Liver (tissue), 9 donors: ENCODE data around the gene CRLF3. TPM values are rescaled to one million over a fixed set of nuclear protein-coding genes. Genes with fewer than 3 reads are reported as not detected.

ENCODE experiments used
- DNase-seq: peaks from one replicate; pipeline ENCODE4 v3.0.0-alpha.2; 2017; ENCODE audit warnings: low spot score
- H3K27ac ChIP-seq, 2 donors: one replicate each; pipeline ENCODE4 v1.7.0; 2013; ENCODE audit warnings: inconsistent platforms in 2 of 2, low read length in 2 of 2, control low read depth in 1 of 2, low read depth in 1 of 2, mild to moderate bottlenecking in 1 of 2
- H3K27me3 ChIP-seq, 4 donors: one replicate each; pipeline versions ENCODE4 v1.6.1 to v1.7.0; 2013; ENCODE audit warnings: low read length in 3 of 4, inconsistent platforms in 1 of 4, mild to moderate bottlenecking in 1 of 4, moderate library complexity in 1 of 4; ENCODE audit not compliant: control insufficient read depth in 4 of 4, insufficient read depth in 4 of 4
- H3K36me3 ChIP-seq, 4 donors: one replicate each; pipeline versions ENCODE4 v1.6.1 to v1.7.0; 2013; ENCODE audit warnings: low read length in 3 of 4, mild to moderate bottlenecking in 3 of 4, low read depth in 1 of 4, moderate library complexity in 1 of 4; ENCODE audit not compliant: control insufficient read depth in 4 of 4, insufficient read depth in 3 of 4
- H3K4me1 ChIP-seq, 4 donors: one replicate each; pipeline versions ENCODE4 v1.6.1 to v1.7.0; 2013; ENCODE audit warnings: low read length in 3 of 4, mild to moderate bottlenecking in 3 of 4, moderate library complexity in 1 of 4; ENCODE audit not compliant: control insufficient read depth in 4 of 4, insufficient read depth in 4 of 4
- H3K4me3 ChIP-seq, 3 donors: one replicate each; pipeline versions ENCODE4 v1.6.1 to v1.7.0; 2013; ENCODE audit warnings: low read length in 3 of 3, control low read depth in 1 of 3, low read depth in 1 of 3, mild to moderate bottlenecking in 1 of 3
- H3K9ac ChIP-seq, 2 donors: one replicate each; pipeline ENCODE4 v1.7.0; 2013; ENCODE audit warnings: low read length in 2 of 2, mild to moderate bottlenecking in 2 of 2, moderate library complexity in 2 of 2, control low read depth in 1 of 2, low read depth in 1 of 2
- H3K9me3 ChIP-seq, 4 donors: one replicate each; pipeline versions ENCODE4 v1.6.1 to v1.7.0; 2013; ENCODE audit warnings: low read length in 3 of 4; ENCODE audit not compliant: control insufficient read depth in 4 of 4
- ATF3 ChIP-seq: IDR thresholded peaks from 2 replicates; pipeline ENCODE4 v1.6.1; 2016; ENCODE audit warnings: antibody characterized with exemption
- EGR1 ChIP-seq, 2 donors: IDR thresholded peaks; 2 replicates each; pipeline ENCODE4 v1.6.1; 2016 to 2018; ENCODE audit warnings: antibody characterized with exemption in 2 of 2, low read depth in 2 of 2
- FOXA1 ChIP-seq: IDR thresholded peaks from 2 replicates; pipeline ENCODE4 v1.6.1; 2016; ENCODE audit warnings: antibody characterized with exemption
- FOXA2 ChIP-seq: IDR thresholded peaks from 2 replicates; pipeline ENCODE4 v1.6.1; 2016; ENCODE audit warnings: antibody characterized with exemption
- GABPA ChIP-seq, 2 donors: IDR thresholded peaks in 1 of 2; conservative IDR thresholded peaks in 1 of 2; 2 replicates each; pipeline ENCODE4 v1.6.1; 2016; ENCODE audit warnings: antibody characterized with exemption in 2 of 2, mild to moderate bottlenecking in 1 of 2, moderate library complexity in 1 of 2
- HNF4A ChIP-seq, 2 donors: conservative IDR thresholded peaks; 2 replicates each; pipeline ENCODE4 v1.6.1; 2016; ENCODE audit warnings: antibody characterized with exemption in 2 of 2, mild to moderate bottlenecking in 2 of 2
- HNF4G ChIP-seq: IDR thresholded peaks from 2 replicates; pipeline ENCODE4 v1.6.1; 2016; ENCODE audit warnings: antibody characterized with exemption
- NR2F2 ChIP-seq: IDR thresholded peaks from 2 replicates; pipeline ENCODE4 v1.6.1; 2016; ENCODE audit warnings: antibody characterized with exemption
- RAD21 ChIP-seq, 2 donors: IDR thresholded peaks; 2 replicates each; pipeline ENCODE4 v1.6.1; 2016; ENCODE audit warnings: antibody characterized with exemption in 2 of 2, mild to moderate bottlenecking in 2 of 2
- RXRA ChIP-seq, 2 donors: IDR thresholded peaks; 2 replicates each; pipeline ENCODE4 v1.6.1; 2017 to 2018; ENCODE audit warnings: antibody characterized with exemption in 2 of 2, mild to moderate bottlenecking in 1 of 2
- SP1 ChIP-seq: IDR thresholded peaks from 2 replicates; pipeline ENCODE4 v1.6.1; 2018; ENCODE audit warnings: antibody characterized with exemption, mild to moderate bottlenecking
- TAF1 ChIP-seq: conservative IDR thresholded peaks from 2 replicates; pipeline ENCODE4 v1.6.1; 2016; ENCODE audit warnings: antibody characterized with exemption, mild to moderate bottlenecking
- YY1 ChIP-seq: IDR thresholded peaks from 2 replicates; pipeline ENCODE4 v1.6.1; 2016; ENCODE audit warnings: antibody characterized with exemption, mild to moderate bottlenecking
- WGBS: extraction: QIAGEN DNeasy Blood & Tissue Kit; methylation state at CpG from one replicate; pipeline ENCODE4 v1.1.7; 2013; 5-methylcytosine and 5-hydroxymethylcytosine counted together
- polyA plus RNA-seq, 2 donors: library from polyadenylated mRNA; stranded (reverse) in 1 of 2; unstranded in 1 of 2; fragments of 200-250 nt in 1 of 2; fragments of >200 nt in 1 of 2; fragmentation: Nextera tagmentation in 1 of 2; extraction: Ambion mirVana in 1 of 2; gene quantifications; one replicate each; pipeline versions ENCODE4 v1.2.1 to v1.2.3, GENCODE V29; 2013 to 2015
- total RNA-seq, 2 donors: library from RNA; depleted of rRNA; stranded (reverse); fragments of >200 nt; gene quantifications; one replicate each; pipeline ENCODE4 v1.2.3, GENCODE V29; 2014
- TF ChIP-seq, protein P1 (sequence below): IDR thresholded peaks from 2 replicates; pipeline ENCODE4 v1.6.1; 2016; ENCODE audit warnings: antibody characterized with exemption
- TF ChIP-seq, protein P2 (sequence below): IDR thresholded peaks from 2 replicates; pipeline ENCODE4 v1.6.1; 2016; ENCODE audit warnings: antibody characterized with exemption
- TF ChIP-seq, protein P3 (sequence below): fragments of 150-350 bp; IDR thresholded peaks from 2 replicates; pipeline ENCODE4 v1.5.1; 2017; ENCODE audit warnings: improper control_type of control experiment, low read depth, low read length; ENCODE audit not compliant: missing input control
- donor health status: healthy.
- donor health status: healthy.
- donor health status: healthy.
- donor health status: healthy.
- donor health status: healthy.

Gene CRLF3
- total and polyA plus RNA-seq, 4 donors: 2.4 to 26.5 (median 4.6) TPM

DNA sequence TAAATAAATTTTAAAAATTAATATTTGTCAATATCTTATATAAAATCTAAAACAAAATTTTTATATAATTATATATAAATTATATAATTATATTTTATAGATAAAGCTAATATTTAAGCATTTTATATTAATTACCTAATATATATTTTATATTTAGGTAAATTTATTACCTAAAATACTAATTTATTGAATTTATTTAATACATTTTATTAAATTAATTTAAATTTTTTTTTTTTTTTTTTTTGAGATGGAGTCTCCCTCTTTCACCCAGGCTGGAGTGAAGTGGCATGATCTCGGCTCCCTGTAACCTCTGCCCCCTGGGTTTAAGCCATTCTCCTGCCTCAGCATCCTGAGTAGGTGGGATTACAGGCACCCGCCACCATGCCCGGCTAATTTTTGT lies 29.7 kb upstream of the CRLF3 start:
- Histone ChIP-seq H3K4me3 (no peak overlapping the region), H3K27ac (no peak overlapping the region), H3K4me1 (no peaks in the 10 kb centered on the region), H3K27me3 (no peaks in the 10 kb centered on the region), H3K9ac (no peak overlapping the region), H3K36me3 (no peaks in the 10 kb centered on the region), H3K9me3 (no peaks in the 10 kb centered on the region)
- 96% methylated on average over 3 of the region's 3 CpGs for whole genome bisulfite sequencing
- no peak for DNase-seq
- TF ChIP-seq ATF3: no peak
- no peak for TF ChIP-seq NR2F2
- TF ChIP-seq TAF1: no peak
- TF ChIP-seq, protein P1, sequence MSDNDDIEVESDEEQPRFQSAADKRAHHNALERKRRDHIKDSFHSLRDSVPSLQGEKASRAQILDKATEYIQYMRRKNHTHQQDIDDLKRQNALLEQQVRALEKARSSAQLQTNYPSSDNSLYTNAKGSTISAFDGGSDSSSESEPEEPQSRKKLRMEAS: no peak
- no peak for TF ChIP-seq RXRA (IDR thresholded peaks at IDR 0.05)
- TF ChIP-seq EGR1 (IDR thresholded peaks at IDR 0.05; ENCODE audit: low read depth in 2 of 2): no peak
- TF ChIP-seq, protein P2, sequence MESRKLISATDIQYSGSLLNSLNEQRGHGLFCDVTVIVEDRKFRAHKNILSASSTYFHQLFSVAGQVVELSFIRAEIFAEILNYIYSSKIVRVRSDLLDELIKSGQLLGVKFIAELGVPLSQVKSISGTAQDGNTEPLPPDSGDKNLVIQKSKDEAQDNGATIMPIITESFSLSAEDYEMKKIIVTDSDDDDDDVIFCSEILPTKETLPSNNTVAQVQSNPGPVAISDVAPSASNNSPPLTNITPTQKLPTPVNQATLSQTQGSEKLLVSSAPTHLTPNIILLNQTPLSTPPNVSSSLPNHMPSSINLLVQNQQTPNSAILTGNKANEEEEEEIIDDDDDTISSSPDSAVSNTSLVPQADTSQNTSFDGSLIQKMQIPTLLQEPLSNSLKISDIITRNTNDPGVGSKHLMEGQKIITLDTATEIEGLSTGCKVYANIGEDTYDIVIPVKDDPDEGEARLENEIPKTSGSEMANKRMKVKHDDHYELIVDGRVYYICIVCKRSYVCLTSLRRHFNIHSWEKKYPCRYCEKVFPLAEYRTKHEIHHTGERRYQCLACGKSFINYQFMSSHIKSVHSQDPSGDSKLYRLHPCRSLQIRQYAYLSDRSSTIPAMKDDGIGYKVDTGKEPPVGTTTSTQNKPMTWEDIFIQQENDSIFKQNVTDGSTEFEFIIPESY: no peak
- no peak for TF ChIP-seq HNF4G
- TF ChIP-seq GABPA (IDR thresholded peaks at IDR 0.05 in 1 of 2, conservative IDR thresholded peaks at IDR 0.05 in 1 of 2): no peak
- TF ChIP-seq FOXA1: no peak
- TF ChIP-seq HNF4A (conservative IDR thresholded peaks at IDR 0.05): no peak
- TF ChIP-seq, protein P3, sequence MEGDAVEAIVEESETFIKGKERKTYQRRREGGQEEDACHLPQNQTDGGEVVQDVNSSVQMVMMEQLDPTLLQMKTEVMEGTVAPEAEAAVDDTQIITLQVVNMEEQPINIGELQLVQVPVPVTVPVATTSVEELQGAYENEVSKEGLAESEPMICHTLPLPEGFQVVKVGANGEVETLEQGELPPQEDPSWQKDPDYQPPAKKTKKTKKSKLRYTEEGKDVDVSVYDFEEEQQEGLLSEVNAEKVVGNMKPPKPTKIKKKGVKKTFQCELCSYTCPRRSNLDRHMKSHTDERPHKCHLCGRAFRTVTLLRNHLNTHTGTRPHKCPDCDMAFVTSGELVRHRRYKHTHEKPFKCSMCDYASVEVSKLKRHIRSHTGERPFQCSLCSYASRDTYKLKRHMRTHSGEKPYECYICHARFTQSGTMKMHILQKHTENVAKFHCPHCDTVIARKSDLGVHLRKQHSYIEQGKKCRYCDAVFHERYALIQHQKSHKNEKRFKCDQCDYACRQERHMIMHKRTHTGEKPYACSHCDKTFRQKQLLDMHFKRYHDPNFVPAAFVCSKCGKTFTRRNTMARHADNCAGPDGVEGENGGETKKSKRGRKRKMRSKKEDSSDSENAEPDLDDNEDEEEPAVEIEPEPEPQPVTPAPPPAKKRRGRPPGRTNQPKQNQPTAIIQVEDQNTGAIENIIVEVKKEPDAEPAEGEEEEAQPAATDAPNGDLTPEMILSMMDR: no peak
- no peak for TF ChIP-seq RAD21 (IDR thresholded peaks at IDR 0.05)
- TF ChIP-seq YY1: no peak
- TF ChIP-seq FOXA2: no peak

- Histone ChIP-seq H3K9ac (no peak overlapping the region), H3K27ac (no peak overlapping the region), H3K4me1 (no peaks in the 10 kb centered on the region), H3K27me3 (no peaks in the 10 kb centered on the region), H3K36me3 (peaks cover 0 to 1% (median 0%) of the 10 kb centered on the region in 4 donors), H3K4me3 (no peak overlapping the region), H3K9me3 (no peaks in the 10 kb centered on the region)
- TF ChIP-seq YY1 (no peak), HNF4G (no peak), SP1 (no peak), GABPA (IDR thresholded peaks at IDR 0.05 in 1 of 2, conservative IDR thresholded peaks at IDR 0.05 in 1 of 2) (no peak), TAF1 (no peak), HNF4A (conservative IDR thresholded peaks at IDR 0.05) (no peak)
- TF ChIP-seq, protein P2: no peak
- TF ChIP-seq, protein P3: no peak
- WGBS: 96% methylated on average over 6 of the region's 6 CpGs
- DNase-seq: no peak
Measured at GRCh38 chr17:30848021-30848420, 23.5 kb upstream of the CRLF3 start.
